Esophagus mucosa (tissue), 1 donor: Measurements from ENCODE around the gene SYNDIG1L. TPM values are rescaled to one million over a fixed set of nuclear protein-coding genes. Genes with fewer than 3 reads are reported as not detected.

Source experiments
- ATAC-seq: fragments of 200-7000 bp; cut with Tn5 transposase; one replicate; pipeline ENCODE4 v1.9.1; 2020
- total RNA-seq: library from RNA; stranded (reverse); gene quantifications from one replicate; pipeline ENCODE4 v1.2.4, GENCODE V29; 2023
- donor health status: DM: yes; HTN: yes; CAD: no.

Gene SYNDIG1L
- total RNA-seq, 1 donor from 2014 or later = not detected

- no peak for ATAC-seq
Measured at GRCh38 chr14:74358176-74358829, 67.7 kb downstream of the SYNDIG1L start.

- no peak for ATAC-seq
Measured at GRCh38 chr14:74357585-74357984, 68.4 kb downstream of the SYNDIG1L start.

- no peak for ATAC-seq
Measured at GRCh38 chr14:74356892-74357575, 69.0 kb downstream of the SYNDIG1L start.

Other genes with a start within 250 kb of the SYNDIG1L start
- gene VSX2, start 186.8 kb downstream of the SYNDIG1L start, total RNA-seq = not detected
- gene ABCD4, start 123.3 kb downstream of the SYNDIG1L start, total RNA-seq = 18.1 TPM
- gene VRTN, start 77.7 kb downstream of the SYNDIG1L start, total RNA-seq = not detected
- 100 TPM for gene NPC2, start 67.1 kb upstream of the SYNDIG1L start, total RNA-seq
- gene ISCA2, start 67.6 kb upstream of the SYNDIG1L start, total RNA-seq = 16.4 TPM
- gene LTBP2, start 186.0 kb upstream of the SYNDIG1L start, total RNA-seq = 14.4 TPM